H1 (cell line): Measurements from ENCODE around the gene LRRFIP1. TPM values are rescaled to one million over a fixed set of nuclear protein-coding genes. Genes with fewer than 3 reads are reported as not detected.

Experiments used
- CHD7 ChIP-seq: fragments of 300-600 bp; sonication (generic); IDR thresholded peaks from 2 replicates; pipeline ENCODE4 v1.7.1; 2012; ENCODE audit warnings: low read length, moderate library complexity, mild to moderate bottlenecking, inconsistent platforms; ENCODE audit not compliant: insufficient replicate concordance
- EGR1 ChIP-seq: IDR thresholded peaks from 2 replicates; pipeline ENCODE4 v1.6.1; 2011; ENCODE audit warnings: low read depth, low read length, borderline replicate concordance
- FOSL1 ChIP-seq: IDR thresholded peaks from 2 replicates; pipeline ENCODE4 v1.6.1; 2011; ENCODE audit warnings: mild to moderate bottlenecking, low read depth, low read length, moderate library complexity; ENCODE audit not compliant: insufficient read depth
- MAFK ChIP-seq: IDR thresholded peaks from 2 replicates; pipeline ENCODE4 v1.6.1; 2012; ENCODE audit warnings: low read depth, mild to moderate bottlenecking, improper control_type of control experiment, low read length
- SP1 ChIP-seq: IDR thresholded peaks from 2 replicates; pipeline ENCODE4 v1.6.1; 2011; ENCODE audit warnings: low read depth, low read length
- polyA plus RNA-seq, 7 experiments: library from polyadenylated mRNA; depleted of rRNA in 3 of 7; stranded (reverse) in 5 of 7; unstranded in 2 of 7; fragments of >200 nt in 5 of 7; fragments of 200-250 nt in 2 of 7; gene quantifications; 1 replicate in 5 of 7; 2 replicates in 1 of 7; 4 replicates in 1 of 7; pipeline versions ENCODE4 v1.2.1 to v1.2.3, GENCODE V29; 2011 to 2013; ENCODE audit warnings: missing spikeins in 2 of 7, mixed read lengths in 2 of 7
- total RNA-seq: library from RNA; stranded (reverse); fragmentation: NEBNext Ultra II Directional; extraction: Animal tissue kit (Norgen Biotek cat#: 25700); gene quantifications from 2 replicates; pipeline ENCODE4 v1.2.1, GENCODE V29; 2021

LRRFIP1 gene
- total and polyA plus RNA-seq, 2 of the 8 experiments (the other 6 are each of a cell fraction or from before 2014, with no cell fraction given): 12.1 to 75.8 TPM

- TF ChIP-seq CHD7 (no peak), SP1 (no peak), FOSL1 (no peak), MAFK (no peak), EGR1 (no peak)
Measured at GRCh38 chr2:237779521-237779920, 152.1 kb downstream of the LRRFIP1 start (continued).
